Liver (tissue), 3 donors: ENCODE data around the gene AMACR.

Source experiments
- CTCF ChIP-seq: fragments of 150-350 bp; IDR thresholded peaks from 2 replicates; pipeline ENCODE4 v1.5.1; 2017; ENCODE audit warnings: improper control_type of control experiment, low read depth, low read length; ENCODE audit not compliant: missing input control
- EGR1 ChIP-seq, 2 donors: IDR thresholded peaks; 2 replicates each; pipeline ENCODE4 v1.6.1; 2016 to 2018; ENCODE audit warnings: antibody characterized with exemption in 2 of 2, low read depth in 2 of 2
- FOXA1 ChIP-seq: IDR thresholded peaks from 2 replicates; pipeline ENCODE4 v1.6.1; 2016; ENCODE audit warnings: antibody characterized with exemption
- HNF4A ChIP-seq, 2 donors: conservative IDR thresholded peaks; 2 replicates each; pipeline ENCODE4 v1.6.1; 2016; ENCODE audit warnings: antibody characterized with exemption in 2 of 2, mild to moderate bottlenecking in 2 of 2
- RAD21 ChIP-seq, 2 donors: IDR thresholded peaks; 2 replicates each; pipeline ENCODE4 v1.6.1; 2016; ENCODE audit warnings: antibody characterized with exemption in 2 of 2, mild to moderate bottlenecking in 2 of 2
- SP1 ChIP-seq: IDR thresholded peaks from 2 replicates; pipeline ENCODE4 v1.6.1; 2018; ENCODE audit warnings: antibody characterized with exemption, mild to moderate bottlenecking
- TAF1 ChIP-seq: conservative IDR thresholded peaks from 2 replicates; pipeline ENCODE4 v1.6.1; 2016; ENCODE audit warnings: antibody characterized with exemption, mild to moderate bottlenecking
- YY1 ChIP-seq: IDR thresholded peaks from 2 replicates; pipeline ENCODE4 v1.6.1; 2016; ENCODE audit warnings: antibody characterized with exemption, mild to moderate bottlenecking
- ZBTB33 ChIP-seq: IDR thresholded peaks from 2 replicates; pipeline ENCODE4 v1.6.1; 2016; ENCODE audit warnings: antibody characterized with exemption
- donor health status: healthy.
- donor health status: healthy.

- TF ChIP-seq CTCF, result no peak
- TF ChIP-seq TAF1, result no peak
- TF ChIP-seq EGR1 (IDR thresholded peaks at IDR 0.05; ENCODE audit: low read depth in 2 of 2), result no peak
- TF ChIP-seq HNF4A (conservative IDR thresholded peaks at IDR 0.05), result no peak
- TF ChIP-seq RAD21 (IDR thresholded peaks at IDR 0.05), result no peak
- TF ChIP-seq YY1, result no peak
- TF ChIP-seq FOXA1, result no peak
- no peak for TF ChIP-seq SP1
- no peak for TF ChIP-seq ZBTB33
Observed at GRCh38 chr5:33939556-33940262, 68.1 kb downstream of the AMACR start.
